SJSA1 (cell line): Measurements from ENCODE around the gene PPP4R4. TPM values are rescaled to one million over a fixed set of nuclear protein-coding genes. Genes with fewer than 3 reads are reported as not detected.
A peak's percentile ranks its signal among the peaks of the same experiment; 100 is the strongest.
"Not testable (repeated sequence)": the region's sequence is repeated elsewhere in the genome, so short reads cannot be mapped to it uniquely, and the experiment has no call there.

ENCODE experiments used
- DNase-seq, 2 experiments: peaks; one replicate each; pipeline ENCODE4 v3.0.0-alpha.2; 2015 to 2020; ENCODE audit warnings: low spot score in 2 of 2, low read depth in 1 of 2
- H3K27ac ChIP-seq: fragments of 250-450 bp; sonication (Bioruptor Pico); 2 replicates; pipeline ENCODE4 v1.5.1; 2020; ENCODE audit warnings: mild to moderate bottlenecking, moderate library complexity
- H3K27me3 ChIP-seq: fragments of 250-450 bp; sonication (Bioruptor Pico); replicated peaks from 2 replicates; pipeline ENCODE4 v1.5.1; 2020; ENCODE audit warnings: mild to moderate bottlenecking, moderate library complexity
- H3K36me3 ChIP-seq: fragments of 250-450 bp; sonication (Bioruptor Pico); 2 replicates; pipeline ENCODE4 v1.5.1; 2020; ENCODE audit warnings: mild to moderate bottlenecking
- H3K4me1 ChIP-seq: fragments of 250-450 bp; sonication (Bioruptor Pico); replicated peaks from 2 replicates; pipeline ENCODE4 v1.6.1; 2021; ENCODE audit warnings: mild to moderate bottlenecking
- H3K4me3 ChIP-seq: fragments of 250-450 bp; sonication (Bioruptor Pico); 2 replicates; pipeline ENCODE4 v1.5.1; 2020; ENCODE audit warnings: mild to moderate bottlenecking
- H3K9me3 ChIP-seq: fragments of 250-450 bp; sonication (Bioruptor Pico); replicated peaks from 2 replicates; pipeline ENCODE4 v1.5.1; 2020; ENCODE audit warnings: mild to moderate bottlenecking
- total RNA-seq: library from RNA; depleted of rRNA; stranded (reverse); fragments of >200 nt; shearing (Covaris generic); gene quantifications from 2 replicates; pipeline ENCODE4 v1.2.3, GENCODE V29; 2014

Gene PPP4R4
- total RNA-seq, 1 experiment from 2014 or later: 1.00 TPM

DNA sequence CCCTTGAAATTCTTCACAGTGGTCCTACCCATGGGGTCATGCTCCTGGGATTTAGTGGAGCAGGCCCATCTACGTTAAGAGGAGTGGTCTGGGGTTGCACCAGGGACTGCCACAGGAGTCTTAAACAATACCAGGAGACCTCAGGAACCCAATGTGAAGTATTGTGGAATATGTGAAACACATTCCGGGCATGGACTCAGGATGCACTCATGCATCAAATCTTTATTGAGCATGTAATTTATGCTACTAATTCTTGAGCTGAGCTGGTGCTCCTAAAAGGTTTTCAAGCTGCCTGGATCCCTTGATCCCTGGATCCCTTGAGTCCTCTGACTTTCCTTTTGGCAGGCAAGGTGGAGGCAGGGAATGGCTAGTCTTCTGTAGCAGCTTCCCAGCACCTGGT, 110.1 kb downstream of the PPP4R4 start:
- Histone ChIP-seq H3K36me3 (no peaks in the 10 kb centered on the region), H3K9me3 (no peaks in the 10 kb centered on the region), H3K27me3 (no peaks in the 10 kb centered on the region), H3K27ac (peak overlapping the region; percentile 92), H3K4me3 (no peak overlapping the region), H3K4me1 (peaks cover 32% of the 10 kb centered on the region)
- no peak for DNase-seq

DNA sequence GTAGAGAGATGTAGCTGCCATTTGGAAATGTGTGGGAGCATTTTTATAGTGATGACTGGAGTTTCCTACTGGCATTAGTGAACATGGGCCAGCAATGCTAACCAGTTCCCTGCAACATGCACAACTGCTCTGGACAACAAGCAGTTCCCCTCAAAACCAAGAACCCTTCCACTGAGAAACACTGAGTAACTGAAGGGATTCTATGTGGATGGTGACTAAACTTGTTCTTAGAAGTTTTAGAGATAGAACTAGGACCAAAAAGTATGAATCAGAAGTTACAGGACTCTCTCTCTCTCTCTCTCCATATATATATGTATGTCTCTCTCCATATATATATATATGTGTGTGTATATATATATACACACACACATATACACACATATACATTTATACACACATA, 111.0 kb downstream of the PPP4R4 start:
- no peaks in the 10 kb centered on the region for H3K9me3 ChIP-seq
- H3K4me1 ChIP-seq: peaks cover 32% of the 10 kb centered on the region
- no peaks in the 10 kb centered on the region for H3K27me3 ChIP-seq
- H3K4me3 ChIP-seq: no peak overlapping the region
- no peak overlapping the region for H3K27ac ChIP-seq
- no peak for DNase-seq
- no peaks in the 10 kb centered on the region for H3K36me3 ChIP-seq

DNA sequence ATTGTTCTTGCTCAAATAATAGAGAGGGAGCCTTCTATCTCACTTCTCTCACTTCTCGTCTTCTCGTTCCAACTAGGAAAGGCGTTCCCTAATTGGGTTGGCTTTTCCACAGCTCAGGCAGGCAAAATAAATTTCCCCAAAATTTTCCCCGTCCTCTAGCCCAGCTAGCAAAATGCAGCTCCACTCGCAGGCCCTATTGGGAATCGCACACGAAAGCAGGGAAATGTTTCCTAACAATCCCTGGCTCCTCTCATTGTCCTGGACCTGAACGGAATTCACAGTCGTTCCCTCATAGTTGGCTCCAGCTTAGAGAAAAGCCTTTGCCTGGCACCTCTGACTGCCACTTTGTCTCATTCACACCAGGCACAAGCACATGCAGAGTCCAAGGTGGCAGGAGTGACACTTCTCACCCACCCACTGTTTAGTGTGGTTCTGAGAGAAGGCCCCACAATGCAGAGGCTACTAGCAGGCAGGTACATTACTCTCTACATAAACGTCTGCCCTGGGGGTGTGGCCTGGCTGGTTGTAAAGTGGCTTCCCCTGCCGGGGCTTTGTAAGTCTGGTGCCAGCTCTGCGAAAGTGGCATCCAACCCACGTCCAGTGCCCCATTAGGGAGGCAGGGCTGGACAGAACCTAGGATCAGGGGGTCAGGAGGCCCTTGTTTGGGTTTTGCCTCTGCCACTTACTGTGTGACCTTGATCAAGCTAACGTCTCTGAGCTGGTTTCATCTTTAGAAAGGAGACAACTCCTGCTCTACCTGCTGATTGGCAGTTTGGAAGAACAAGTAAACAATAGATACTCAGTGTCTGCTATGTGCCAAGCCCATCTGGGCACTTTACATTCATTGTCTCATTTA, 114.7 kb downstream of the PPP4R4 start:
- no peak for DNase-seq
- no peak overlapping the region for H3K27ac ChIP-seq
- H3K4me3 ChIP-seq: no peak overlapping the region
- peaks cover 11% of the 10 kb centered on the region for H3K4me1 ChIP-seq
- no peaks in the 10 kb centered on the region for H3K9me3 ChIP-seq
- no peaks in the 10 kb centered on the region for H3K36me3 ChIP-seq
- H3K27me3 ChIP-seq: no peaks in the 10 kb centered on the region

DNA sequence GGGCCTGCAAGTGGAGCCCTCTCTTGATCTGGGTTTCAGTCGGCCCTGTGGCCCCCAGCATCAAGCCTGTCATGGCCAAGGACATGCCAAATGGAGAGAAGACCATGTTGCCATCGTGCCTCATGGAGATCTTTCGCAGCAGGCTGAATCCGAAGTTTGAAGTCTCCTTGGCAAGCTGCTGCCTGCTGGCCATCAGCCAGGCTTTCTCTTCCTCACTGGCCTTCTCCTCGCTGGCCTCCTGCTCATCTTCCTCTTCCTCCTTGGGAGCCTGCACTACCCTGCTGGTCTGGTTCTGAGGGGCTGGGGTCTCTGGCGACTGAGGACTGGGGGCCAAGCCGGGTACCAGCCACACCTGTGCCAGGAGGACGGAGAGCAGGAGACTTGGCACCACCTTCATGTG, 116.1 kb downstream of the PPP4R4 start:
- H3K27me3 ChIP-seq: no peaks in the 10 kb centered on the region
- H3K27ac ChIP-seq: no peak overlapping the region
- DNase-seq: no peak
- H3K9me3 ChIP-seq: no peaks in the 10 kb centered on the region
- no peaks in the 10 kb centered on the region for H3K36me3 ChIP-seq
- peaks cover 5% of the 10 kb centered on the region for H3K4me1 ChIP-seq
- no peak overlapping the region for H3K4me3 ChIP-seq

DNA sequence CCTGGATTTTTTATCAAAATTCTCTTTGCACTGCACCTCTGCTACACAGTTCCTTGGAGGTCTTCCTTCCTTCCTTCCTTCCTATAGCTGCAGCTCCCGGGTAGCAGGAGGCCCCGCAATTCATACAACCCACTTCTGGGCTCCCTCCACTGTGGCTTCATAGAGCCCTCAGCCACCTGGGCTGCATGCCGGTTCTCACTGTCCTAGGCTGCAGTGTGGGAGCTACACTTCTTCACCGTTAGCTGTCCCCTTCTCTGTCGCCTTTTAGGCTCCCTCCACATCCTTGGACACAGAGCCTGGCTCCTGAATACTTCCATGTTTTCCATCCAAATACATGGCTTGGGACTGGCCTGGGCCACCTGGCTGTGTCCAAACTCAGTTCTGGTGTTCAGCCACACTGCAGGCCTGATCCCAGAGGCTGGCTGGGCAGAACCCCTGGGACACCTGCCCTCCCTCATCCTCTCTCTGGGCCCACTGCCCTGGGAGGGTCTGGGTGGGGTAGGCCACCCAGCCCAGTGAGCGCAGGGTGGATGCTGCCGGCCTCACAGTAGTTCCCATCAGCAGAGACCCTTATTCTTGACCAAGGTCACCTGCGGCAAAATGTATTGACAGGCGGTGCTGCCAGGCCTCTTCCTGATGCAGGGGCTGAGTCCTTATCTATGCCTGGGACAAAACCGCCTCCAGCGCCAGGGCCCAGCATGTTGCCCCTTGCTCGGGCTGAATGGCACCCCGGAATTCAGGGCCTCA, 117.2 kb downstream of the PPP4R4 start:
- Histone ChIP-seq H3K9me3 (no peaks in the 10 kb centered on the region), H3K27ac (no peak overlapping the region), H3K27me3 (no peaks in the 10 kb centered on the region), H3K4me3 (no peak overlapping the region), H3K4me1 (peaks cover under 1% of the 10 kb centered on the region; the same call in 1 of the 2 replicates), H3K36me3 (no peaks in the 10 kb centered on the region)
- DNase-seq: no peak

DNA sequence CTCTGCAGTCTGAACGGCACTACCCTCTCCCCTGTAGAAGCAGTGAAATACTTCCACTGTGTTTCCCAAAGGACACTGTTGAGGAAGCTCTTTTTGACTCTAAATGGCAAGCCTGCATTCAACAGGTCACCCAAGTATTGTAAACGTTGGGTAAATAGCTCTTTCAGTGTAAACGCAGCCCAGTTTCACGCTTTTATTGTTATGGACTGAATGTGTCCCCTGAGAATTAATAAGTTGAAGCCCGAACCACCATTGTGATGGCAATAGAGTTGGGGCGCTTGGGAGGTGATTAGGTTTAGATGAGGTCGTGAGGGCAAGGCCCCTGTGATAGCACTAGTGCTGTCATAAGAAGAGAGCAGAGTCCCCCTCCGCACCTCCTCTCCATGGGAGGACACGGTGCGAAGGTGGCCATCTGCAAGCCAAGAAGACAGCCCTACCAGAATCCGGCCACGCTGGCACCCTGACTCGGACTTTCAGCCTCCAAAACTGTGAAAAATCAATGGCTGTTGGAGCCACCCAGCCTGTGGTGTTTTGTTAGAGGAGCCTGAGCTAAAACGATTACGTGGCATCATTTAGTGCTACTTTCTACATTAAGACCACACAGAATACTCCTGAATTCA, 117.9 kb downstream of the PPP4R4 start:
- Histone ChIP-seq H3K27me3 (no peaks in the 10 kb centered on the region), H3K36me3 (no peaks in the 10 kb centered on the region), H3K4me3 (no peak overlapping the region), H3K4me1 (no peaks in the 10 kb centered on the region), H3K27ac (no peak overlapping the region), H3K9me3 (no peaks in the 10 kb centered on the region)
- no peak for DNase-seq

DNA sequence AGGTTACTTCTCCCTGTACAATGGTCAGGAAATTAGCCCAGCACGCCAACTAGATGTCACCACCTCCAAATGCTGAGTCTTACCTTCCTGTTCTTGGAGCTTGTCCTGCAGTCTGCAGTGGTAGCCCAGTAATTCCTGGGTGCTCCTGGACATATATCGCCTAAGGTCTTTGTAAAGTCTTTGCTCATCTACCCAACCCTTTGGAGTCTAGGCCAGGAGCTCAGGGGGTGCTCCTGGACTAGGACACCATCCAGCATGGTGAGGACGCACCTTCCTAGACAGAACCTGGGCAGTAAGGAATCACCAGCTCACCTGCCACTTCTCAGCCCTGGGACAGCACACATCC, 118.4 kb downstream of the PPP4R4 start:
- Histone ChIP-seq H3K4me1 (no peaks in the 10 kb centered on the region), H3K9me3 (no peaks in the 10 kb centered on the region), H3K27me3 (no peaks in the 10 kb centered on the region), H3K27ac (no peak overlapping the region), H3K36me3 (no peaks in the 10 kb centered on the region), H3K4me3 (no peak overlapping the region)
- no peak for DNase-seq

DNA sequence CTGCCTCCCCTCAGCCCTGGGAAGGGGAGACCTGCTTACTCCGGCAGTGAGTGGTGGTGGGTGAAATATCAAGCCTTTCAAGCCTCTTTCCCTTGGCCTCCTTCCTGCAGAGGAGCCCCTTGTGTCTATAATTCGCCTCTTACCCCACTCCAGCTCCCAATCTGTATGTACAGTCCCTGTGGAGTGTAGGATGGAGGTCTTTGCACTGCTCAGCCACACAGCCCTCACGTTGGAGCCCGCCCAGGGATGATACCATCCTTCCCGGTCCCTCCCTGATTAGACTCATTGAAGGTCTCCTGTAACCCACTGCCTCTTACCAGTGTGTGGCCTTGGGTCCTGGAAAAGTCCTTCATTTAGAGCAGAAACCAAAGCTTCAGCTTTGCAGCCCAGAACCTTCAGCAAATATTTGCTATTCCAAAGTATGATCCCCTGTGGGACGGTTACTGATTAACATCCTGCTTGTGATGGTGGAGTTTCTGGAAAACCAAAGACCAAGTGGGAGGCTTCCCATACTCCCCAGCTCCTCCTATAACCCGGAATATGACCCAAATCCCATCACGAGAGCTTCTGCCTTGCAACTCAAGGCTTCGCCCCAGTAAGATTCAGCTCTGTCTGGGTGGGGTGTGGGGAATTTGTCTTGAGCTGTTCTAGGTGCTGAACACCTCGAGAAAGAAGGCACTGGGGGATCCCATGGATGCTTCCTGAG, 118.9 kb downstream of the PPP4R4 start, which contains the start of gene SERPINA10:
Gene SERPINA10 (minus strand): TSS at position 397 of the 706 bp plus-strand sequence. CDS start 2,675 bp downstream, outside the sequence.
- Histone ChIP-seq H3K4me1 (no peaks in the 10 kb centered on the region), H3K36me3 (no peaks in the 10 kb centered on the region), H3K4me3 (no peak within 1 kb of the TSS), H3K9me3 (no peaks in the 10 kb centered on the region), H3K27me3 (no peaks in the 10 kb centered on the region), H3K27ac (no peak within 1 kb of the TSS)
- no peak for DNase-seq

DNA sequence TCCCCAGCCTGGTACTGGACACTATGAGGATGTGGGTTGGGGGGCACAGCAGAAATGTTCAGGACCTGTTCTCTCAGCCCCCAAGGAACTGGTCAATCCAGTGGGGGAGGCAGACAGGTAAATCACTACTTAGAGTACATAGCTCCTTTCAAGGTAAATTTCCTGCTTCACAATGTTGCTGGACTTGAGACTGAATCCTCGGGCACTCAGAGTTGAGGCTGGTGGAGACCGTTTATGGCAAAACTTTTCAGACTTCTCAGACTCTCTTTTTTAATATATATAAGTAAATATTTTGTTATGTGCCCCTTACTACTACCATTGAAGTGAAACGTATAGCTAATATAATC, 119.4 kb downstream of the PPP4R4 start:
- Histone ChIP-seq H3K4me3 (no peak overlapping the region), H3K27me3 (no peaks in the 10 kb centered on the region), H3K4me1 (no peaks in the 10 kb centered on the region), H3K36me3 (no peaks in the 10 kb centered on the region), H3K27ac (no peak overlapping the region), H3K9me3 (no peaks in the 10 kb centered on the region)
- no peak for DNase-seq

DNA sequence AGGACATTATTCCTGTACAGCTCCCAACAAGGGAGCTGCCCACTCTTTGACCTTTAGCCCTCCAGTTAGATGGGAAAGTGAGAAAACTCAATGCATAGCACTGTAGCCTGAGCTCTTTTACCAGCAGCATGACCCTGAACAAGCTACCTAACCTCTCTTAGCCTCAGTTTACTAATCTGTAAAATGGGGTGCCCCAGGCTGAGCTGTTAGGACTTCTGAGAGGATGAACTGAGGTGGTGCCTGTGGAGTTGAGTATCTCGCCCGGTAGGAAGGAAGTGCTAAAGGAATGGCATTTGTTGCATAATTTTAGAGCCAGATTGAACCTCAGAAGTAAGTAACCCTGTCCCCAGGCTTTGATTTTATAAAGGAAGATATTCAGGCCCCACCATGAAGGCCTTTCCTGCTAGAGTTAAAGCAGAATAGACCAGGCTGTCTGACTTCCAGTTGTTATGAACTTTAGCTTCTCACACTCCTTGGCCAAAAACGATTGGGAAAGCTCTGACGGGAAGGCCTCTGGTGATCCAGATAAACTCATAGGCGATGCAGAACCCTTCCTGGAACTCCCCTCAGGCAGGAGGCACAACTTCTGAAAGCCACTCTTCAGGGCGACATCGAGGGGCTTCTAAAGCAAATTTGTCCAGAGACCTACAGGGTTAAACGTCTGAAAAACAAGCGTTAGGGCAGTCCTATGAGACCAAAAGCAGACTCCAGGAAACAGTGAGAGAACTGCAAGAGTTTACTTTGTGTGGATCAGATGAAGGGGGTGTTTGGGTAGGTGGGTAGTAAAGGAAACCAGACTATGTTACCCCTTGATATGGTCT, 121.4 kb downstream of the PPP4R4 start:
- H3K9me3 ChIP-seq: no peaks in the 10 kb centered on the region
- no peaks in the 10 kb centered on the region for H3K4me1 ChIP-seq
- DNase-seq: no peak
- no peaks in the 10 kb centered on the region for H3K27me3 ChIP-seq
- no peak overlapping the region for H3K27ac ChIP-seq
- H3K36me3 ChIP-seq: no peaks in the 10 kb centered on the region
- H3K4me3 ChIP-seq: no peak overlapping the region

DNA sequence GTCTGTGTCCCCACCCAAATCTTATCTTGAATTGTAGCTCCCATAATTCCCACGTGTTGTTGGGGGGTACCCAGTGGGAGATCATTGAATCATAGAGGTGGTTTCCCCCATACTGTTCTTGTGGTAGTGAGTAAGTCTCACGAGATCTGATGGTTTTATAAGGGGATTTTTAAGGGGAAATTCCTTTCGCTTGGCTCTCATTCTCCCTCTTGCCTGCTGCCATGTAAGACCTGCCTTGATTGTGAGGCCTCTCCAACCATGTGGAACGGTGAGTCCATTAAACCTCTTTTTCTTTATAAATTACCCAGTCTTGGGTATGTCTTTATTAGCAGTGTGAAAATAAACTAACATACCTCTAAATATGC, 122.0 kb downstream of the PPP4R4 start:
- H3K9me3 ChIP-seq, DNase-seq, H3K4me3 ChIP-seq, H3K36me3 ChIP-seq, H3K27ac ChIP-seq, H3K27me3 ChIP-seq, H3K4me1 ChIP-seq: not testable (repeated sequence)

DNA sequence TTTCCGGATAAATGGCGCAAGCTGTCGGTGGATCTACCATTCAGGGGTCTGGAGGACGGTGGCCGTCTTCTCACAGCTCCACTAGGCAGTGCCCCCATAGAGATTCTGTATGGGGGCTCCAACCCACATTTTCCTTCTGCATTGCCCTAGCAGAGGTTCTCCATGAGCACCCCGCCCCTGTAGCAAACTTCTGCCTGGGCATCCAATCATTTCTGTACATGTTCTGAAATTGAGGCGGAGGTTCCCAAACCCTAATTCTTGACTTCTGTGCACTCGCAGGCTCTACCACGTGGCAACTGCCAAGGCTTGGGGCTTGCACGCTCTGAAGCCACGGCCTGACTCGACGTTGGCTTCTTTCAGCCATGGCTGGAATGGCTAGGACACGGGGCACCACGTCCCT, 124.0 kb downstream of the PPP4R4 start:
- Histone ChIP-seq H3K4me3 (no peak overlapping the region), H3K36me3 (no peaks in the 10 kb centered on the region), H3K27ac (no peak overlapping the region), H3K4me1 (no peaks in the 10 kb centered on the region), H3K9me3 (no peaks in the 10 kb centered on the region), H3K27me3 (no peaks in the 10 kb centered on the region)
- DNase-seq: no peak

DNA sequence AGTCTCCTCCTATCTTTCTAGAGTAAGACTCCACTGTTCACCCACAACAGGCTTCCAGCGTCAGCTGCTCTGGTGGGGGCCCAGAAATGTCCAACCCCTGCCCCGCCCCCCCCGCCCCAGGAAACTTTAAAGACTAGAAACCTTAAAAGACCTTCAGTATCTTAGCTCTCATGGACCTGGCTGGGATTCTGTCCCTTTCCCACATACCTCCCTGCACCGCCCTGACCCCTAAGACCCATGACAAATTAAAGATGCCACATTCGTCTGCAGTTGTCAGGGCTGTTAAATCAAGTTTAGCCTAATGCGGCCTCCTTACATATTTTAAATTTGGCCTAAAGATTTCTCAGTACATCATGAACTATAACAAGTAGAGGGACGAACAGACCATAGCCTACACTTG, 129.0 kb downstream of the PPP4R4 start:
- H3K4me1 ChIP-seq: no peaks in the 10 kb centered on the region
- H3K4me3 ChIP-seq: no peak overlapping the region
- H3K9me3 ChIP-seq: peaks cover 5% of the 10 kb centered on the region
- no peak for DNase-seq
- no peaks in the 10 kb centered on the region for H3K36me3 ChIP-seq
- H3K27ac ChIP-seq: no peak overlapping the region
- H3K27me3 ChIP-seq: no peaks in the 10 kb centered on the region
